Large intestine (tissue), 3 donors: ENCODE results near the gene IFNLR1. TPM values are rescaled to one million over a fixed set of nuclear protein-coding genes. Genes with fewer than 3 reads are reported as not detected.

Experiments
- DNase-seq, 2 donors: peaks; one replicate each; pipeline versions ENCODE4 v3.0.0 to v3.0.0-alpha.2; 2013
- H3K27ac ChIP-seq: one replicate; pipeline ENCODE4 v1.5.1; 2013; ENCODE audit warnings: low read length
- H3K27me3 ChIP-seq: 2 replicates; pipeline ENCODE4 v1.6.1; 2013; ENCODE audit warnings: low read length; ENCODE audit not compliant: control insufficient read depth, insufficient read depth
- H3K36me3 ChIP-seq: 2 replicates; pipeline ENCODE4 v1.6.1; 2013; ENCODE audit warnings: low read length; ENCODE audit not compliant: control insufficient read depth, insufficient read depth
- H3K4me1 ChIP-seq: one replicate; pipeline ENCODE4 v1.6.1; 2013; ENCODE audit warnings: low read length; ENCODE audit not compliant: control insufficient read depth, insufficient read depth
- H3K4me3 ChIP-seq: one replicate; pipeline ENCODE4 v1.5.1; 2013; ENCODE audit warnings: low read length
- H3K9me3 ChIP-seq: one replicate; pipeline ENCODE4 v1.6.1; 2013; ENCODE audit warnings: mild to moderate bottlenecking, low read depth, low read length, moderate library complexity; ENCODE audit not compliant: control insufficient read depth
- WGBS: methylation state at CpG from one replicate; pipeline ENCODE4 v1.1.5; 2013; ENCODE audit warnings: low lambda C conversion rate; ENCODE audit not compliant: insufficient coverage; 5-methylcytosine and 5-hydroxymethylcytosine counted together
- polyA plus RNA-seq: library from polyadenylated mRNA; unstranded; fragments of 120-200 nt; gene quantifications from one replicate; pipeline ENCODE4 v1.2.1, GENCODE V29; 2013

The IFNLR1 gene
- polyA plus RNA-seq, 1 donor: 11.7 TPM

- Histone ChIP-seq H3K27ac (no peak overlapping the region), H3K4me3 (no peak overlapping the region), H3K27me3 (no peaks in the 10 kb centered on the region), H3K36me3 (peaks cover 53% of the 10 kb centered on the region), H3K9me3 (no peaks in the 10 kb centered on the region), H3K4me1 (peaks cover 32% of the 10 kb centered on the region)
- DNase-seq: no peak
- WGBS: 72% methylated on average over 2 of the region's 13 CpGs
Measured at GRCh38 chr1:24138476-24139221, 48.4 kb downstream of the IFNLR1 start.

DNA sequence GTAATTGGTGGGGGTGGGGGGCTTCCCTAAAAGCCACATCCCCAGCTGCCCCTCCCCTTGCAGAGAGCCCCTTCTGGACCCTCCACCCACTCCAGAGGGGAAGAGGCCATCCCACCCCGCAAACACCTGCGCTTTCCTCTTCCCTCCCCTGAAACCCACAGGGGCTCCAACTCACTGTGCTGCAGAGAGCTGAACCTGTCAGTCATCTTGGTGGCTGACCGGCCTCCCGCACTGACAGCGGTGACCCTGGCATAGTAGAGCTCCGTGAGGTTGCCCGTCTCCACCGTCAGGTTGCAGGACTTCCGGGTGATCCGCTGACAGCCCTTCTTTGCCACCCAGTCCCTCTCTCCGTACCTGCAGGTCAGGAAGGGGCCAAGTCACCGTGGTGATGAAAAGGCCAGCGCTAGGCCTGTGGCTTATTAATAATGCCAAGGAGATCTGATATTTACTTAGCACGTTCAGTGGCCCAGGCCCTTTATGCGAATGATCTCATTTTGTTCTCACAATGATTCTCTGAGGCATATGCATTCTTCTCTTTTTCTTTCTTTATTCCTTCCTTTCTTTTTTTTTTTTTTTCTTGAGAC, 50.0 kb downstream of the IFNLR1 start:
- peaks cover 65% of the 10 kb centered on the region for H3K36me3 ChIP-seq

DNA sequence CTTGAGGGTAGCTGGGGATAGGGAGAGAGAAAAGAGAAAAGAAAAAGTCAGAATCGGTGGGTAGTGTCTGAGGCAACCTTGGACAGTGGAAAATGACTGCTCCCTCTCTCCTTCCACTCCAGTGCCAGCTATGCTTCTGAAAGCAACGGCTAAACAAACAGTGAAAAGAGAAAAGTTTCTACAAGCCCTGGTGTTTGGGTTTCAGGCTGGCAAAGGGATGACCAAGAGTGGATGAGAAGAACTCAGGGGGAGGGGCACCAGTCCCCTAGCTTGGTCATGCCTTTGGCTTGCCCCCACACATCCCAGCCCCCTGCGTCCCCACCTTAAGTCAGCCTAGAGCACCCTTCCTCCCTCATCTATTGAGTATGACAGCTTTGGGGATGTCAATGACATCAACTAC, 52.7 kb downstream of the IFNLR1 start:
- H3K9me3 ChIP-seq: no peaks in the 10 kb centered on the region
- H3K27me3 ChIP-seq: no peaks in the 10 kb centered on the region
- H3K4me1 ChIP-seq: peaks cover 13% of the 10 kb centered on the region
- no peak for DNase-seq
- 60% methylated on average over 1 of the region's 3 CpGs for WGBS
- H3K27ac ChIP-seq: no peak overlapping the region
- no peak overlapping the region for H3K4me3 ChIP-seq
- peaks cover 79% of the 10 kb centered on the region for H3K36me3 ChIP-seq

More for the DNA sequence above, 50.0 kb downstream of the IFNLR1 start:
- no peak overlapping the region for H3K4me3 ChIP-seq
- DNase-seq: no peak
- peaks cover 28% of the 10 kb centered on the region for H3K4me1 ChIP-seq
- no peak overlapping the region for H3K27ac ChIP-seq
- H3K27me3 ChIP-seq: no peaks in the 10 kb centered on the region
- 64% methylated on average over 2 of the region's 15 CpGs for WGBS
- no peaks in the 10 kb centered on the region for H3K9me3 ChIP-seq

GRCh38 chr1:24133819-24134218, 53.3 kb downstream of the IFNLR1 start:
- H3K27ac ChIP-seq: no peak overlapping the region

DNA sequence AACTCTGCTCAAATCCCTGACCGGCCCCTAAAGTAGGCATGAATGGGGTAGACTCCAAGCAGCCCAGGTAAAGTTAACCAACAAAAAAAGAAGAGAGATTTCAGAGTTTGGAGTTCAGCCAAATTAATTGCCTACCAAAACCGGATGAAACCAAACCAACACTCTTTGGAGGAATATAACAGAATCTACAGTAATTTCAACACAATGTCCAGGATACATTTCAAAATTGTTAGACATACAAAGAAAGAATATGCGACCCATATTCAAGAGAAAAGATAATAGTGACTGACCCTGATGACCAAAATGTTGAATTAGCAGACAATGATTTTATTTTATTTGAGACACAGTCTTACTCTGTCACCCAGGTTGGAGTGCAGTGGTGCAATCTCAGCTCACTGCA, 56.7 kb downstream of the IFNLR1 start:
- Histone ChIP-seq H3K4me1 (no peaks in the 10 kb centered on the region), H3K9me3 (no peaks in the 10 kb centered on the region), H3K36me3 (peaks cover 76% of the 10 kb centered on the region), H3K27me3 (no peaks in the 10 kb centered on the region), H3K27ac (no peak overlapping the region), H3K4me3 (no peak overlapping the region)
- no CpG with 5 or more reads among the region's 3 CpGs for WGBS
- DNase-seq: no peak

More at GRCh38 chr1:24133819-24134218, 53.3 kb downstream of the IFNLR1 start:
- no peak for DNase-seq
- WGBS: 100% methylated on average over 1 of the region's 1 CpG
- Histone ChIP-seq H3K27me3 (no peaks in the 10 kb centered on the region), H3K36me3 (peaks cover 83% of the 10 kb centered on the region), H3K4me3 (no peak overlapping the region), H3K9me3 (no peaks in the 10 kb centered on the region), H3K4me1 (peaks cover 12% of the 10 kb centered on the region)

GRCh38 chr1:24127801-24128363, 59.2 kb downstream of the IFNLR1 start:
- WGBS: no CpG with 5 or more reads among the region's 7 CpGs
- H3K27ac ChIP-seq: no peak overlapping the region
- peak in 1 of 2 donors; percentile 19 for DNase-seq

DNA sequence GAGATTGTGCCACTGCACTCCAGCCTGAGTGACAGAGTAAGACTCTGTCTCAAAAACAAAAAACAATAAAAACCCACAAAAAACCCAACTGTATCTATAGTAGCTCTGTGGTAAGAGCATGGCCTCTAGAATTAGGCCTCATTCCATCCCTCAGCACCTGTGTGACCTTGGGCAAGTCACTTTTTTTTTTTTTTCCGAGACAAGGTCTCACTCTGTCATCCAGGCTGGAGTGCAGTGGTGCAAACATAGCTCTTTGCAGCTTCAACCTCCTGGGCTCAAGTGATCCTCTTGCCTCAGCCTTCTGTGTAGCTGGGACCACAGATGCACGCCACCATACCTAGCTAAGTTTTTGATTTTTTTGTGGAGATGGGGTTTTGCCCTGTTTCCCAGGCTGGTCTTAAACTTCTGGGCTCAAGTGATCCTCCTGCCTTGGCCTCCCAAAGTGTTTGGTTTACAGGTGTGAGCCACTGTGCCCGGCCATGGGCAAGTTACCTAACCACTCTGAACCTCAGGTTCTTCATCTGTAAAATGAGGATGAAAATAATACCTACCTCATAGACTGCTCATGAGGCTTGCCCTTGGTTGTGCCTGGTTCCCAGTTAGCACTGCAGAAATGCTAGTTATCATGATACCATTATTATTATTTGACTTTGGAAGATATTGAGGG, 59.8 kb downstream of the IFNLR1 start:
- H3K4me1 ChIP-seq: no peaks in the 10 kb centered on the region
- DNase-seq: no peak
- no peaks in the 10 kb centered on the region for H3K27me3 ChIP-seq
- H3K27ac ChIP-seq: no peak overlapping the region
- peaks cover 77% of the 10 kb centered on the region for H3K36me3 ChIP-seq
- no CpG with 5 or more reads among the region's 3 CpGs for WGBS
- H3K9me3 ChIP-seq: no peaks in the 10 kb centered on the region
- no peak overlapping the region for H3K4me3 ChIP-seq

More at GRCh38 chr1:24127801-24128363, 59.2 kb downstream of the IFNLR1 start:
- H3K4me3 ChIP-seq: no peak overlapping the region
- no peaks in the 10 kb centered on the region for H3K4me1 ChIP-seq
- H3K27me3 ChIP-seq: no peaks in the 10 kb centered on the region
- peaks cover 80% of the 10 kb centered on the region for H3K36me3 ChIP-seq
- no peaks in the 10 kb centered on the region for H3K9me3 ChIP-seq

DNA sequence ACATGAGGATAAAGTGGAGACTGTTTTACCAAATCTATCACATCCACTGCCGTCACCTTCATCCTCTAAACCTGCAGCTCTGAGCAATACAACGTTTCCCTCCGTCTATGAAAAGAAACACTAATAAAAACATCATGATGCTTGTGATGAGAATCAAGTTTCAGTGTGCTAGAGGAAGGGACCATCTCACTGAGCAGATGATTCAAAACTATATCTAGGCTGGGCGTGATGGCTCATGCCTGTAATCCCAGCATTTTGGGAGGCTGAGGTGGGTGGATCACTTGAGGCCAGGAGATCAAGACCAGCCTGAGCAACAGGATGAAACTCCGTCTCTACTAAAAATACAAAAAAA, 60.4 kb downstream of the IFNLR1 start:
- peaks cover 76% of the 10 kb centered on the region for H3K36me3 ChIP-seq
- H3K4me1 ChIP-seq: peaks cover 2% of the 10 kb centered on the region
- no peak overlapping the region for H3K27ac ChIP-seq
- WGBS: no CpG with 5 or more reads among the region's 5 CpGs
- H3K4me3 ChIP-seq: no peak overlapping the region
- no peak for DNase-seq
- no peaks in the 10 kb centered on the region for H3K9me3 ChIP-seq
- no peaks in the 10 kb centered on the region for H3K27me3 ChIP-seq

- Histone ChIP-seq H3K9me3 (no peaks in the 10 kb centered on the region), H3K4me3 (no peak overlapping the region), H3K27me3 (no peaks in the 10 kb centered on the region), H3K27ac (no peak overlapping the region), H3K36me3 (peaks cover 80% of the 10 kb centered on the region), H3K4me1 (peaks cover 7% of the 10 kb centered on the region)
- no peak for DNase-seq
- no CpG with 5 or more reads among the region's 6 CpGs for WGBS
Measured at GRCh38 chr1:24126018-24126671, 60.9 kb downstream of the IFNLR1 start.

DNA sequence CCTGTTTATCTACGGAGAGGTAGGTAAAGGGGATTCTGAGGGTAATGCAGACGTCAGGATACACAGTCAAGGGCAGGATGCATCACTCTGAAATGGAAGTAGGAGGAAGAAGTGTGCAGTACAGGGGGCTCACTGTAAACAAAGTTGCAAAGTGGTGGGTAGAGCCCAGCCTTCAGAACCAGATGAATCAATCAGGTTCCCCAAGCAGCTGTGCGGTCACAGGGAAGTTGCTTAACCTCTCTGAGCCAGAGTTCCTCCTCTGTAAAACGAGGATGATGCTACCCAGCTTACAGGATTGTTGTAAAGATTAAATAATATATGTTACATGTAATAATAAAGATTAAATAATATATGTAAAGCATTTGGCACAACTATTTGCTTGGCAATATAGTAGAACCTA, 61.6 kb downstream of the IFNLR1 start:
- no peaks in the 10 kb centered on the region for H3K9me3 ChIP-seq
- H3K4me3 ChIP-seq: no peak overlapping the region
- peaks cover 78% of the 10 kb centered on the region for H3K36me3 ChIP-seq
- no CpG with 5 or more reads among the region's 4 CpGs for WGBS
- H3K27me3 ChIP-seq: no peaks in the 10 kb centered on the region
- no peak overlapping the region for H3K27ac ChIP-seq
- H3K4me1 ChIP-seq: peaks cover 14% of the 10 kb centered on the region
- no peak for DNase-seq
